HG03064 (cell line): Measurements from ENCODE around the gene RNF34.
A peak's percentile ranks its signal among the peaks of the same experiment; 100 is the strongest.
"Not testable (repeated sequence)": the region's sequence is repeated elsewhere in the genome, so short reads cannot be mapped to it uniquely, and the experiment has no call there.

Experiments
- ATAC-seq: cut with Tn5 transposase; IDR thresholded peaks from one replicate; pipeline ENCODE4 v1.9.1; 2021; ENCODE audit warnings: low read depth; ENCODE audit not compliant: unreplicated experiment

The RNF34 gene, protein sequence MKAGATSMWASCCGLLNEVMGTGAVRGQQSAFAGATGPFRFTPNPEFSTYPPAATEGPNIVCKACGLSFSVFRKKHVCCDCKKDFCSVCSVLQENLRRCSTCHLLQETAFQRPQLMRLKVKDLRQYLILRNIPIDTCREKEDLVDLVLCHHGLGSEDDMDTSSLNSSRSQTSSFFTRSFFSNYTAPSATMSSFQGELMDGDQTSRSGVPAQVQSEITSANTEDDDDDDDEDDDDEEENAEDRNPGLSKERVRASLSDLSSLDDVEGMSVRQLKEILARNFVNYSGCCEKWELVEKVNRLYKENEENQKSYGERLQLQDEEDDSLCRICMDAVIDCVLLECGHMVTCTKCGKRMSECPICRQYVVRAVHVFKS

GRCh38 chr12:121399391-121400331 is at the start of gene RNF34:
Gene RNF34, plus strand, starts transcription at chr12:121400118. Its CDS starts 95 bp downstream, at chr12:121400213.
- ATAC-seq: peak; percentile 86

DNA sequence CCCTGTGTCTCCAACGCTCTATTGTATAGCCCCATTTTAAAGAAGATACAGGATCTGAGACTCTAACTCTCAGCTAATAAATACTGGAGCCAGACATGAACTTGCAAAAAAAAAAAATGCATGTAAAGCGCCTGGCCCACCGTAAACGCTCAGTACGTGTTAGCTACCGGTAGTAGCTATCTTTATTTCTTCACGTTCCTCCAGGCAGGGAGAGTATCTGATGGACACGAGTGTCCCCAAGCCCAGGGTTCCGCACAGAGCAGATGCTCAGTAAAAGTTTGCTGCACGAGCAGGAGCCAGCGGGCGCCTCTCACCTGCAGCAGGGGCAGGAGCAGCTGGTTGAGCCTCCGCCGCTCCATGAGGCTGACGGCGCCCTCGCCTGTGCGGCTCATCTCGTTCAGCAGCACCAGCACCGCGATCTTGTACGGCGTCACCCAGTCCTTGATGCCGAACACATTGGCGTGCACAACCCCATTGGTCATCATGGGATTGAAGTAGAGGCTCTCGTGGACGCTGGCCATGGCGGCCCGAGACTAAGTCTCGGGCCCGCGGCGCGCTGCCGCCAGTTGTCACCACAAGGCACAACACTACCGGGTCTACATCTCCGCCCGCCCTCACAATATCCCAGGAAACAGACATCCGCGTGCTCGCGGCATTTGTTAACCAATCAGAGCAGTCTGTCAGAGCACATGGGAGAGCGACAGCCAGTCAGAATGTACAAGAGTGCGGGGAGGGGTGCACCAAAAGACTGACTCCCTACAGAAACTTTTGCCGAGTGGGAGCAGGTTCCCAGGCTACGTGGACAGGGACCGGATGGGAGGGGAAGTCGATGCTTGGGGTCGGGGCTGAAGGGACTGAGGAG is 47.9 kb upstream of the RNF34 start, which contains the start of gene ANAPC5:
Gene ANAPC5 (minus strand): TSS at position 592 of the 862 bp plus-strand sequence. CDS start 71 bp downstream, at position 521.
- peak; percentile 89 for ATAC-seq

GRCh38 chr12:121352682-121353018 is 47.3 kb upstream of the RNF34 start:
- peak; percentile 3 for ATAC-seq

DNA sequence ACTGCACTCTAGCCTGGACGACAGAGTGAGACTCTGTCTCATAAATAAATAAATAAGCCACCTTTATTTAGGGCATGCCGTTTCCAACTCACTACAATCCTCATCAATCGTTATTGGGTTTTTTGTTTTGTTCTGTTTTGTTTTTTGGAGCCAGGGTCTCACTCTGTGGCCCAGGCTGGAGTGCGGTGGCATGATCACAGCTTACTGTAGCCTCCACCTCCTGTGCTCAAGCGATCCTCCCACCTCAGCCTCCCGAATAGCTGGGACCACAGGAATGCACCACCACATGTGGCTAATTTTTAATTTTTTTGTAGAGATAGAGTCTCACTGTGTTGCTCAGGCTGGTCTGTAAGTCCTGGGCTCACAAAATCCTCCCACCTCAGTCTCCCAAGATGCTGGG is 44.1 kb upstream of the RNF34 start:
- ATAC-seq: no peak

GRCh38 chr12:121356657-121357056 is 43.3 kb upstream of the RNF34 start:
- no peak for ATAC-seq

DNA sequence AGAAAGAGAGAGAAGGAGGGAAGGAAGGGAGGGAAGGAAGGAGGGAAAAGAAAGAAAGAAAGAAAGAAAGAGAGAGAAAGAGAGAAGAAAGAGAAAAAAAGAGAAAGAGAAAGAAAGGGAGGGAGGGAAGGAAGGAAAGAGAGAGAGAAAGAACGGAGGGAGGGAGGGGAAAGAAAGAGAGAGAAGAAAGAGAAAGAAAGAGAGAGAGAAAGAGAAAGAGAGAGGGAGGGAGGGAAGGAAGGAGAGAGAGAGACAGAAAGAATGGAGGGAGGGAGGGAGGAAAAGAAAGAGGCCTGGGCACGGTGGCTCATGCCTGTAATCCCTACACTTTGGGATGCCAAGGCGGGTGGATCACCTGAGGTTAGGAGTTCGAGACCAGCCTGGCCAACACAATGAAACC is 42.6 kb upstream of the RNF34 start:
- ATAC-seq: no peak

DNA sequence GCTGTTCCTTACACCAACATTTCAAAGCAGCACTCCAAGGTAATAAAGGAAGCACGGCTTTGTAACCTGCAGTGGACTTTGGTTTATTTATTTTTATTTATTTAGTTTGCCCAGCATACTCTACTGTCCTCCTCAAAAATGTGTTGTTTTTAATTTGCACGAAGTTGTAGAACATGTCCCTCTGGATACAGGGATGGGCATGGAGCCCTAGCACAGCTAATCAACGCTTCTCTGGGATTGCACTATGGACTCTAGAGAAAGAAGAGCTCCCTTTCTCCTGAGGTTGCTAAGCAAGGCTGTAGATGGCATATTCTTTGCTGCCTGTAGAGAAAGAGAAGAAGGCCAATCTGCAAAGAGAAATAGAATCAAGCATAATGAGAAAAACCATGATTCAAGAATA is 41.8 kb upstream of the RNF34 start:
- ATAC-seq: no peak

GRCh38 chr12:121364683-121365121 is 35.2 kb upstream of the RNF34 start:
- no peak for ATAC-seq

GRCh38 chr12:121365416-121366062 is 34.4 kb upstream of the RNF34 start:
- no peak for ATAC-seq

DNA sequence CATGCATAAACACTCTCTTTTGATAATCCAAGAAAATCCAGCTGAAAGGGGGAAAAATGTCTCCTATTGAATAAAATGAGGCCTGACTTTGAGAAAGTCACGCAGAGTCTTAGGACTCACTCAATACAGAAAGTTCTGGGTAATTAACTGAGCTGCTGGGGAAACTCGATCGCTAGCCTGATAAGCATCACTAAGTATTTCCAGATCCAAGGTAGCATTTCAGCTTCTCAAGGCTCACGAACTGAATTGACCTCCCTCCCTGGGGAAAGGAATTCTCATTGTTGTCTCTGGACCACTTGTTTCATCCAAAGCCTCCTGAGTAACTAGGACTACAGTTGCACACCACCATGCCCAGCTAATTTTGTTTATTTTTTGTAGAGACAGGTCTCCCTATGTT is 33.9 kb upstream of the RNF34 start:
- ATAC-seq: no peak

DNA sequence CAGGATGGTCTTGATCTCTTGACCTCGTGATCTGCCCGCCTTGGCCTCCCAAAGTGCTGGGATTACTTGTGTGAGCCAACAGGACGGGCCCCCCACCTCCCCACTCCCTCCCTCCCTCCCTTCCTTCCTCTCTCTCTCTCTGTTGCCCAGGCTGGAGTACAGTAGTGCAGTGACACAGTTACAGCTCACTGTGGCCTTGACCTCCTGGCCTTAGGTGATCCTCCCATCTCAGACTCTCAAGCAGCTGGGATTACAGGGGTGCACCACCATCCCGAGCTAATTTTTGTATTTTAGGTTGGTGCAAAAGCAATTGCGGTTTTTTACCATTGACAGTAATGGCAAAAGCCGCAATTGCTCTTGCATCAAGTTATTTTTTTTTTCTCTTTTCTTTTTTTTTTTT is 28.5 kb upstream of the RNF34 start:
- no peak for ATAC-seq

- ATAC-seq: no peak
These were observed 26.2 kb upstream of the RNF34 start for GRCh38 chr12:121373755-121374154.

DNA sequence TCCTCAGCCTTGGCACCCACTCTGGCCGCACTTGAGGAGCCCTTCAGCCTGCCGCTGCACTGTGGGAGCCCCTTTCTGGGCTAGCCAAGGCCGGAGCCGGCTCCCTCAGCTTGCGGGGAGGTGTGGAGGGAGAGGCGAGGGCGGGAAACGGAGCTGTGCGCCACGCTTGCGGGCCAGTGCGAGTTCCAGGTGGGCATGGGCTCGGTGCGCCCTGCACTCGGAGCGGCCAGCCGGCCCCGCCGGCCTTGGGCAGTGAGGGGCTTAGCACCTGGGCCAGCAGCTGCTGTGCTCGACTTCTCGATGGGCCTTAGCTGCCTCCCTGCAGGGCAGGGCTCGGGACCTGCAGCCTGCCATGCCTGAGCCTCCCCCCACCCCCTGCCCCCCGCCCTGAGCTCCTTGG is 25.6 kb upstream of the RNF34 start:
- not testable (repeated sequence) for ATAC-seq

- not testable (repeated sequence) for ATAC-seq
These were observed 24.9 kb upstream of the RNF34 start for GRCh38 chr12:121374945-121375584.

GRCh38 chr12:121376754-121377697 is 22.9 kb upstream of the RNF34 start:
- ATAC-seq: no peak

- no peak for ATAC-seq
These were observed 21.2 kb upstream of the RNF34 start for GRCh38 chr12:121378736-121379135.

GRCh38 chr12:121379945-121380344 is 20.0 kb upstream of the RNF34 start:
- no peak for ATAC-seq

DNA sequence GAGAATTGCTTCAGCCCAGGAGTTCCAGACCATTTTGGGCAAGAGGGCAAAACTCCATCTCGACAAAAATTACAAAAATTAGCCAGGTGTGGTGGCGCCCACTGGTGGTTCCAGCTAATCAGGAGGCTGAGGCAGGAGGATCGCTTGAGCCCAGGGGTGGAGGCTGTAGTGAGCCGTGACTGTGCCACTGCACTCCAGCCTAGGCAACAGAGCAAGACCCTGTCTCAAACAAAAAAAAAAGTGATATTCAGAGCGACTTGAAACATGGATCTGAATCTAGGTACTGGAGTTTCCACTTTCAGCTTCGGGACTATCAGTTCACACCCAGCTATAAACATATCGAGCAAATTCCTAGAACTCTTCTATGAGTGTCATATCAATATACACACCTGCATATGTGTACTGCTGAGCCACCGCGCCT is 16.3 kb upstream of the RNF34 start:
- ATAC-seq: no peak
